Measurements from ENCODE around the gene RPRML.
A peak's percentile ranks its signal among the peaks of the same experiment; 100 is the strongest.
"Not testable (repeated sequence)": the region's sequence is repeated elsewhere in the genome, so short reads cannot be mapped to it uniquely, and the experiment has no call there.

The RPRML gene

GRCh38 chr17:46979147-46979863, at the start of gene RPRML:
Gene RPRML, minus strand, starts transcription at chr17:46979253. Its CDS starts 246 bp downstream, at chr17:46979007.
- no peak for TF ChIP-seq CTCF (IDR thresholded peaks at IDR 0.05; ENCODE audit: insufficient read depth, low read depth, low read length, missing control alignments)
- H3K4me3 ChIP-seq (ENCODE audit: low read depth, low read length): peak within 1 kb of the TSS; percentile 15; the same call in 1 of the 2 replicates
- no peak for DNase-seq (ENCODE audit: low read depth)

GRCh38 chr17:47016966-47017365, 37.9 kb upstream of the RPRML start:
- H3K4me3 ChIP-seq (ENCODE audit: low read depth, low read length); DNase-seq (ENCODE audit: low read depth): not testable (repeated sequence)

GRCh38 chr17:47013341-47013740, 34.3 kb upstream of the RPRML start:
- no peak overlapping the region for H3K4me3 ChIP-seq (ENCODE audit: low read depth, low read length)
- no peak for DNase-seq (ENCODE audit: low read depth)
- TF ChIP-seq CTCF (IDR thresholded peaks at IDR 0.05; ENCODE audit: insufficient read depth, low read depth, low read length, missing control alignments): no peak

- no peak for DNase-seq (ENCODE audit: low read depth)
- no peak for TF ChIP-seq CTCF (IDR thresholded peaks at IDR 0.05; ENCODE audit: insufficient read depth, low read depth, low read length, missing control alignments)
- no peak overlapping the region for H3K4me3 ChIP-seq (ENCODE audit: low read depth, low read length)
These were observed 33.4 kb upstream of the RPRML start for GRCh38 chr17:47012457-47012856.

GRCh38 chr17:47009759-47010594, 30.9 kb upstream of the RPRML start:
- no peak overlapping the region for H3K4me3 ChIP-seq (ENCODE audit: low read depth, low read length)
- TF ChIP-seq CTCF (IDR thresholded peaks at IDR 0.05; ENCODE audit: insufficient read depth, low read depth, low read length, missing control alignments): no peak
- DNase-seq (ENCODE audit: low read depth): no peak

GRCh38 chr17:47004906-47005305, 25.9 kb upstream of the RPRML start:
- DNase-seq (ENCODE audit: low read depth): no peak
- TF ChIP-seq CTCF (IDR thresholded peaks at IDR 0.05; ENCODE audit: insufficient read depth, low read depth, low read length, missing control alignments): no peak
- no peak overlapping the region for H3K4me3 ChIP-seq (ENCODE audit: low read depth, low read length)

GRCh38 chr17:47003864-47004263, 24.8 kb upstream of the RPRML start:
- H3K4me3 ChIP-seq (ENCODE audit: low read depth, low read length); DNase-seq (ENCODE audit: low read depth): not testable (repeated sequence)

All from GM12865 (cell line).